ENCODE results near the gene TMEM87B. TPM values are rescaled to one million over a fixed set of nuclear protein-coding genes. Genes with fewer than 3 reads are reported as not detected.

The TMEM87B gene
- polyA plus RNA-seq, 1 donor from 2014 or later: 12.8 TPM

- no peak overlapping the region for H2AFZ ChIP-seq (ENCODE audit: low read depth, low read length)
- no peaks in the 10 kb centered on the region for H3F3A ChIP-seq (ENCODE audit: insufficient read depth, low read length, poor library complexity, severe bottlenecking)
- H4K20me1 ChIP-seq (ENCODE audit: insufficient read depth): no peaks in the 10 kb centered on the region
- H3K27me3 ChIP-seq (ENCODE audit: insufficient read depth, low read depth, low read length): no peaks in the 10 kb centered on the region
- no peaks in the 10 kb centered on the region for H3K9me3 ChIP-seq (ENCODE audit: low read length)
- H3K4me3 ChIP-seq (ENCODE audit: low read length): no peak overlapping the region
- no peaks in the 10 kb centered on the region for H3K79me2 ChIP-seq (replicated peaks; ENCODE audit: insufficient read depth, low read length)
- no peak for TF ChIP-seq SMC3 (conservative IDR thresholded peaks at IDR 0.05; ENCODE audit: poor library complexity)
- no peak for TF ChIP-seq MXI1 (conservative IDR thresholded peaks at IDR 0.05; ENCODE audit: poor library complexity, severe bottlenecking)
- no peak for TF ChIP-seq EZH2 (IDR thresholded peaks at IDR 0.05; ENCODE audit: borderline replicate concordance, insufficient read depth, low read length, poor library complexity, severe bottlenecking)
- no peak for TF ChIP-seq RAD21 (conservative IDR thresholded peaks at IDR 0.05)
- no peak for TF ChIP-seq REST (IDR thresholded peaks at IDR 0.05; ENCODE audit: borderline replicate concordance)
- H3K27ac ChIP-seq (ENCODE audit: low read length): no peak overlapping the region
- H3K4me2 ChIP-seq (ENCODE audit: low read length): no peak overlapping the region
- H3K9ac ChIP-seq (ENCODE audit: low read length): no peak overlapping the region
- no peaks in the 10 kb centered on the region for H3K36me3 ChIP-seq (ENCODE audit: insufficient read depth, low read length)
- H3K9me2 ChIP-seq (ENCODE audit: insufficient read depth, low read length): no peaks in the 10 kb centered on the region
Observed at GRCh38 chr2:112148477-112148876, 93.4 kb downstream of the TMEM87B start.

GRCh38 chr2:112149194-112149593 is 94.1 kb downstream of the TMEM87B start:
- TF ChIP-seq SMC3 (conservative IDR thresholded peaks at IDR 0.05; ENCODE audit: poor library complexity) (no peak), EZH2 (IDR thresholded peaks at IDR 0.05; ENCODE audit: borderline replicate concordance, insufficient read depth, low read length, poor library complexity, severe bottlenecking) (no peak), POLR2AphosphoS5 (IDR thresholded peaks at IDR 0.05) (no peak), CTCF (IDR thresholded peaks at IDR 0.05; ENCODE audit: poor library complexity, severe bottlenecking) (no peak), EP300 (conservative IDR thresholded peaks at IDR 0.05; ENCODE audit: poor library complexity, severe bottlenecking) (no peak), RAD21 (conservative IDR thresholded peaks at IDR 0.05) (no peak), MXI1 (conservative IDR thresholded peaks at IDR 0.05; ENCODE audit: poor library complexity, severe bottlenecking) (no peak), TAF1 (IDR thresholded peaks at IDR 0.05; ENCODE audit: low read depth) (no peak), REST (IDR thresholded peaks at IDR 0.05; ENCODE audit: borderline replicate concordance) (no peak)
- Histone ChIP-seq H2AFZ (ENCODE audit: low read depth, low read length) (no peak overlapping the region), H3K27ac (ENCODE audit: low read length) (no peak overlapping the region)

More at GRCh38 chr2:112149194-112149593, 94.1 kb downstream of the TMEM87B start:
- no peaks in the 10 kb centered on the region for H3K9me2 ChIP-seq (ENCODE audit: insufficient read depth, low read length)
- H4K20me1 ChIP-seq (ENCODE audit: insufficient read depth): no peaks in the 10 kb centered on the region
- H3K4me2 ChIP-seq (ENCODE audit: low read length): no peak overlapping the region
- H3K27me3 ChIP-seq (ENCODE audit: insufficient read depth, low read depth, low read length): no peaks in the 10 kb centered on the region
- no peaks in the 10 kb centered on the region for H3K79me2 ChIP-seq (replicated peaks; ENCODE audit: insufficient read depth, low read length)
- no peak overlapping the region for H3K9ac ChIP-seq (ENCODE audit: low read length)
- no peak overlapping the region for H3K4me3 ChIP-seq (ENCODE audit: low read length)
- H3F3A ChIP-seq (ENCODE audit: insufficient read depth, low read length, poor library complexity, severe bottlenecking): no peaks in the 10 kb centered on the region
- no peaks in the 10 kb centered on the region for H3K36me3 ChIP-seq (ENCODE audit: insufficient read depth, low read length)
- H3K9me3 ChIP-seq (ENCODE audit: low read length): no peaks in the 10 kb centered on the region

Data from neural cell (in vitro differentiated cells).